TTC549 (cell line): ENCODE data around the gene KCNIP1.

Source experiments
- FAIRE-seq: peaks from 2 replicates; lab custom pipeline; 2012; peaks lifted over from hg19 to GRCh38; lab: Jason Lieb, UNC

Gene KCNIP1

DNA sequence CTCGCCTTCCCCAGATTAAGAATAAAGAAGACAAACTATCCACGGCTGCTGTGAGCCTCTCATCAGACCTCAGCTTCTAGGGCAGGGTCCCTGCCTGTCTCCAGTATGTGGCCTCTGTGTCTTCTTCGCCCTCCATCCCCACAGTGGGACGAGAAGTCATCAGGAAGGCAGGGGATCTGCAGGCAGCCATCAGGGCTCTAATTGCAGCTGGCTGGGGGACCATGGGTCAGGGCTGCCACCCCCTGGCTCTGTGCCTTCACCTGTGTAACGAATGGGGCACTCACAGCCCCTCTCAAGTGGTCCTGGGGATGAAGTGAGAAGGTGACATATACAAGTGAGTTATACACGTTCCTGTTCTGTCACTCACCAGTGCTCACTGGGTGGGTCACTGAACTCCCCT lies 139.8 kb downstream of the KCNIP1 start:
- no peak for FAIRE-seq

DNA sequence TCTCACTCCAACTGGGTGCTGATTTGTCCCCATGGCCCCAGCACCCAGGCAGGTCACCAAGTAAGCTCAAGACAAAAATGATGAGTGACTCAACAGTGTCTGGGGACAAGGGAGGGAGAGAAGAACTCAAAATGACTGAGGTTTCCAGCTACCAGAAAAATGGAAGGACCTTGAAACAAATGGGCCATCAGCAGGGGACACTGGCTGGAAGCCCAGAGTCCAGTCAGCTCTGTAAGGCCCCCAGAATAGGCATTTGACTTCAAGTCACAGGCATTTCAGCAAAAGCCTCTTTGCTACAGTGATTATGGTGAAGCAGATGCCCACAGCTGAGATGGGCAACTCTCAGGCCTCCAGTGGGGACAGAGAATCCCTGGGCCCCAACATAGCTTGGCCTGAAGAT lies 140.7 kb downstream of the KCNIP1 start:
- FAIRE-seq, result no peak

DNA sequence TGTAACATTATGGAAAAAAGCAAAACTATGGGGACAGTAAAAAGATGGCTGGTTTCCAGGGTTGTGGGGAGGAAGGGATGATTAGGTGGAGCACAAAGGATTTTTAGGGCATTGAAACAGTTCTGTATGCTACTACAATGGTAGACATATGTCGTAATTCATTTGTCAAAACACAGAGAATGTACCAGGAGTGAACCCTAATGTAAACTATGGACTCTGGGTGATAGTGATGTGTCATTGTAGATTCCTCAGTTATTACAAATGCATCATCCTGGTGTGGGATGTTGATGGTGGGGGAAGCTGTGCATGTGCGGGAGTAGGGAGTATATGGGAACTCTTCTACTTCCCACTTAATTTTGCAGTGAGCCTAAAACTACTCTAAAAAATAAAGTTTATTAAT lies 144.7 kb downstream of the KCNIP1 start:
- no peak for FAIRE-seq

DNA sequence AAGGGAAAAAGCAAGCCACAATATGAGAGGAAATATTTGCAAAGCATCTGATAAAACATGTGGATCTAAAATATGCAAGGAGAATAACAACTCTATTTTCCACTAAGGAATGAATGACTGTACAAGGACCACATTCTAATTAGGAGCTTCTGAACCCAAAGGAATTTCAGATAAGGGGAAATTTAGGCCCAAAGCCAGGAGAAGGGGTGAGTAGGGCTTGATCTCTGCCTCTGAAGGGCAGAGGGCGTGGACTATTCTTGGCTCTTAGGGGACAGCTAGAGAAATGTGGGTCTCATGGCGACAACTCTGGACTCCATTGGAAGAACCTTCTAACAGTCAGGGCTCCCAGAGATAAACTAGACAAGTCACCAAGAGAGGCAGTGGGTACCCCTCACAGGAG lies 147.0 kb downstream of the KCNIP1 start:
- no peak for FAIRE-seq

DNA sequence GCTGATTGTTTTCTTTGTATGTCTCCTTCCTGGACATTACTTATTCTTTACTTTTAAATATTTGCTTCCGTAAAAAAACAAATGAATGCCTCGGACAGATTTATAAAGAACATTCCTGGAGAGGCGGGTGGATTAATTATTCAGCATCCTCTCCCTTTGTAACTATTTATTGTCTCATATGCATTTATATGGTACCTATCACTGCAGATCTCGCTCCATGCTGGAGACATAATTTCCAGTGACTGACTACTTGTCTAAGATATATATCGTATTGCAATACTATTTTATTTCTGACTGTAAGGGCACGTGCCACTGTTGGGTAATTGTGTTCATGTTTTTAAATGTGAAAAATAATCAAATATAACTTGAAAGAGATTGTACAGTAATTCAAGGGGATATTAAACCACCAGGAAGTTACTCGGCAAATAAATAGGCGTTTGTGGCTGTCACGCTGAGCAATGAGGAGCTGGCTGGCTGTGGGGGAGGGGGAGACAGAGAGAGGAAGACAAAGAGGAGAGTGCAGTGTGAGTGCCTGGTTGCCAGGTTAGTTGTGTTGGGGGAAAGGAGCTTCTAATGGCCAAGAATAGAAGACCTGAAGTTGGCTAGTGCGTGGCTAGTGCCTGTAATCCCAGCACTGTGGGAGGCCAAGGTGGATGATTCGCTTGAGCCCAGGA lies 147.9 kb downstream of the KCNIP1 start:
- no peak for FAIRE-seq

DNA sequence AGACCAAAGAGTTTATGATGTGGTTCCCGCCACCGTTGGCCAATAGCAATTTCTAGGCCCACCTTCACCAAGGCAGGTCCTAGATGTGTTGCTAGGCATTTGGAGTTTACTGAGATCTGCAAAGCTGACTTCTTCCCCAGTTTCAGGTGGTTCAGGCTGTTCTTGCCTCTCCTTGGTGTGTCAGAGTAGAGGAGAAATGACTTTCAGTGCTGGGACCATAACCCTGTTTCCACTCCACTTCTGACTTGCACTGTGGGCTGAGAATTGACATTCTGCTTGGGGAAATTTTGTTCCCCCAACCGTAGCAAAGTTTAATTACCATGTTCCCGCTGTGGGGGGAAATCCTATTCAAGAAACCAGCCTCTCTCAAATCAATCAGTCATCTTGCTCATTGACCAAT lies 151.7 kb downstream of the KCNIP1 start:
- FAIRE-seq, result no peak

DNA sequence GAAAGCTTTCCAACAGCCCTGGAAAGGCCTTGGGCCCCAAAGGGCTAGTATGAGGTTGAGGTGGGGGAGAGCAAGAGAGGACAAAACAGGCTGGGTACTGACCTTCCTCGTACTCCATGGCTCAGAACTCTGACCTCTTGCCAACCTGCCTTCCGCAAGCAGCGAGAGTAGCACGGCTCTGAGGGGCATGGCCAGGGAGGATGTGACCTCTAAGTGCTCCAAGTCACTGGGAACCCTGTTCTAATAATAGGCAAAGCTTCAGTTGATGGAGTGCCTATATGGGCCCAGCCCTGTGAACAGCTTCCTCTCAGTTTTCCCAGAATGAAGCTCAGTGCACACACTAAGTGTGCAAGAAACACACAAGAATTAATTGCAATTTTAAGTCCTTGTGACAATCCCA lies 152.1 kb downstream of the KCNIP1 start:
- no peak for FAIRE-seq

DNA sequence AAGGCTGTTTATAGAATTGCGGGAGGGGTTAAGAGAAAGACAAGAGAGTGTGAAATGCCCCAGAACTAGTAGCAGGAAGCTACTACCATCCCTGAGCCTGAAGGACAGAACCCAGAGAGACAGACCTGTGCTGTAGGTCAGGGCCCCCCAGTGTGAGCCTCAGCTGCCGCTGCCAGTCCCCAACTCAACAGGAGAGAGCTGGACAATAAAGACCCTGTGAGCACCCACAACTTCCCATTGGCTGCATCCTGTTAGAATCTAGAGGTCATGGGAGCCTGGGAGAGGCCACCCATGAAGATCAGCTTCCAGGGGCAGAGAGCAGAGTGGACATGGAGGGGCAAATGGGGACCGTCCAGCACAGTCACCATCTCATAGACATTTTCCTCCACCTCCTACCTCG lies 152.5 kb downstream of the KCNIP1 start:
- no peak for FAIRE-seq

DNA sequence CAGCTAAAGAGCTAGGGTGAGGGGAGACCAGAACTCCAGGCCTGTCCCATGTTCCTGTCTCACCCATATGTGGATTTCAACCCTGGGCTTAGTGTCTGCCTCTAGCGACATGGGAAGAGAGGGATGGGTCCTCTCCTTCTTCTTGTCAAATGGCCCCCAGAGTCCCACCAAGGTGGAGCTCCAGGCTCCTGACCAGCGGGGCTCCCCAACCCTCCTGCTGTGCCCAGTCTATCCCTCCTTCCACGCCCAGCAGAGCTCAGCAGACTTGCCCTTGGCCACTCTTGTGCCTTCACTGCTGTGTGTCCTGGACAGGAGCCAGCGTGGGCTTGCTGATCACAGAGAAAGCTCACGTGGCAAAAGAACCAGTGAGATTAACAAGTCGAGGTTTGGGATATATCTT lies 156.7 kb downstream of the KCNIP1 start:
- FAIRE-seq, result no peak

DNA sequence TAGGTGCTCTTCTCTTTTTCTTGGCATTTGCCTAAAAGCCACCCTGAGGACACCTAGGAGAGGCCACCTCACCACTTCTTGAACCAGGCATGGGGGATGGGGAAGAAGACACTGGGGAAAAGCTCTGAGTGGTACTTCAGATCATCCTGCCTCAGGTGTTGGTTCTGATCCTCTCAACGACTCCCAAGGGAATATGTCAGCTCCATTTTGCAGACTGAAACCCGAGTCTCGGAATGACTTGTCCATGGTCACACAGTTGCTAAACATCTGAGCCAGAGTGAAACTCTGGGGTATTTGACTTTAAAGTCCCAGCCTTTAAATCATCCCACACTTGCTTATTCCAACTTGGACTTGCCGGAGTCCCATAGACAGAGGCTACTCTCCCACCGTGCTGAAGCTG lies 159.1 kb downstream of the KCNIP1 start:
- no peak for FAIRE-seq

DNA sequence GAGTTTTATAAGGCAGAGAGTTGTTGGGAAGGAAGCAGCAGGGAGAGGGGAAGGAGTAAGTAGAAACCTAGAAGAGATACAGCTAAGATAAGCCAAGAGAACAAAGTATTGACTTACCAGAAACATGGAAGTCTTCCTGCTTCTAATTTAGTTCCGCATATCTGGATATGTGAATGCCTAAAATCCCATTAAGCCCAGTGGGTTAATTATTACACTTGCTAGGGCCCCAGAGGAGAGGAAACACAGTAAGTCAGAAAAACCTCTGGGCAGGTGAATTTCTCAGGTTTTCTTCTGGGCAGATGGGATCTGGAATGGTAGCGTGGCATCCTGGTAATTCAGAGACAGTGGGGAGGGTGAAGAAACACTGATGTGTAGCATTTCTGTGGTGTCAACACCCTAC lies 175.0 kb downstream of the KCNIP1 start:
- FAIRE-seq, result no peak

DNA sequence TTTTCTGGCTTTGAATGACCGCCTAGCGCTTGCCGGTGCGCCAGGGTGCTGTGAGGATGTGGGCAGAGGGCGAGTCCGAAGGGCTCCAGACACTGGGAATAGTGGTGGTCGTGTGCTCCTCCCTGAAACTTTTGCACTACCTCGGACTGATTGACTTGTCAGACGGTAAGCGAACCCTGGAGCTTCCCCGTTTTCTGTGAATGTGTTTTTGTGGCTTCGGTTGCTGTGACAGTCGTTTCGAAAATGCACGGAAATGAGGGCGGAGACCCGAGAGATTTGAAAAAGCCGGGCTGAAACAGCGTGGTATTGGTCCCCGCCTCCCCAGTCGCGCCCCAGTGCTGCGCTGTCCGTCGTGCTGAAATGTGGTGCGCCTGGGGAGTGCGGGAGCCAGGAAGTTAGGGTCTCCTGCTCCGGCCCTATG lies 177.2 kb downstream of the KCNIP1 start:
- no peak for FAIRE-seq

DNA sequence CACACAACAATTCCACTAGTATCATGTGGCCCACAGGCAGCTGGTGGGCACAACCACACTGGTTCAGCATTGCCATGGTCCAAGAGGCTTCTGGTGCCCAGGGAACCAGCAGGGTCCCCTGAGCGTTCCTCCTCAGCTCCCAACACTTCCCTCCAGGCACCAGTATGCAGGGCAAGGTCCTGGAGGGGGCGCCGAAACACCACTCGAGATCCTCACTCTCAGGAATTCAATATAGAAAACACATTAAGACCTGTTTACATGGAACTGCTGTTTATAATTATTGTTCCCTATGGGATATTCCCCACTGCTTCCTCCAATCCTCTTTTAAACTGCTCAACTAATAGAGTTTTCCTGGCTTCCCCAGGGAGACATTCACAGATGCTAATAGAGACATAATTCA lies 187.8 kb downstream of the KCNIP1 start:
- FAIRE-seq, result no peak

DNA sequence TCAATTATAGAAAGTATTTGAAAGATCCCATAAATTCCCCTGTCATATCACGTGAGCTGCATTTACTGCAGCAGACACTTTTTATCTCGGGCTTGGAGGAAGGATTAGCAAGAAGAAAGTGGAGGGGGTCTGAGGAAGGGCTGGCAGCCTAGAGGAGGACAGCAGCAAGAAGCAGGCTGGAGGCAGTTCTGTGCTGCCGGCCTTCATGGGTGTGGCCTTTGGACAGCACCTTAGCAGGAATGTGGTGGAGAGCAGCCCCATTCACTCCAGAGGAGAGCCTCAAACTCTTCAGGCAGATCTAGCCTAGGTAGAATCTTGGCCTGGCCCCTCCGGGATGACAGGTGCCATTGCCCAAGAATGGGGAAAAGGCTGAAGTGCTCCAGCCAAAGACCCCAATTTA lies 189.9 kb downstream of the KCNIP1 start:
- no peak for FAIRE-seq

DNA sequence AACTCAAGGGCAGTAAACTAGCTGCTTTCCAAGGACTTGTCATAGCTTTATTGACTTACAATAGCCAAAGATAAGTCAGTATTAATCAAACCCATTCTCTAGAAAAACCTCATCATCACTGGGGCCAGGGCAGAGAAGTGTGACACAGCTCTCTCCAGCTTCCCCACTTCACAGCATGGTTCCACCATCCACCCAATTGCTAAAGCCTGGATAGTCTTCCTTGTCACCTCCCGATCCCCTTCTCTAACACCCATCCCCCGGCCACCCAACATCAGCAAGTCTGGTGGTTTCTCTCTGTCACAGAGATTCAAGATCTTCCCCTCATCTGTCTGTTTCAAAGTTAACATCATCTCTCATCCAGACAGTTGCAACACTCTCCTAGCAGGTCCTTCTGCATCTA lies 191.1 kb downstream of the KCNIP1 start:
- FAIRE-seq, result no peak

DNA sequence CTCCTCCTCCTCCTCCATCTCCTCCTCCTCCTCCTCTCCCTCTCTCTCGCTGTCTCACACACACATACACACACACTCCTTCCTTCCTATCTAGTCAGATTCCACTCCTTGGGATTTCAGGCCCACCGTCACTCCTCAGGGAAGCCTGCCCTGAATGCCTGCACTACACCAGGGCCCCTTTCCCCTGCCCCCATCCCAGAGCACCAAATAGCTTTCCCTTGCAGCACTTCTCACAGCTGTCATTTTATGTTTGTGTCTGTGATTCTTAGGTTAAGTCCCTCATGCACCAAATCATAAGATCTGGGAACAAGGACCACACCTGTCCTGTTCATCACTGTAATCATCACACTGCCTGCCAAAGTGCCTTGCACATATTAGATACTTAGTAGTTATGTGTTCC lies 193.2 kb downstream of the KCNIP1 start:
- FAIRE-seq, result no peak

DNA sequence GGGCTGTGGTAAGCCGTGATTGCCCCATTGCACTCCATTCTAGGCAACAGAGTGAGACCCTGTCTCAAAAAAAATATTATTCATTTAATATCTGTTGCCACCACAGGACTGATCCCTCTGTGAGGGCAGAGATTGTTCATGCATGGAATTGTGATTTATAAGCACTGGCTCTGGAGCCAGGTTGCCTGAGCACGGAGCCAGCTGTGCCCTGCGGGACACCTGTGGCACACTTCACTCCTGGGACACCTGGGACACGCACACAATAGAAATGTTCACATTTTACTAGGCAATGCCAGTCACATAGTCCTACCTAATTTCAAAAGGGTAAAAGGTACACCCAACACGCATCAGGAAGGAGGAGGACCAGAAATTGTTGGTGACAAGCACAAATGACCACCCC lies 196.7 kb downstream of the KCNIP1 start:
- FAIRE-seq, result no peak

DNA sequence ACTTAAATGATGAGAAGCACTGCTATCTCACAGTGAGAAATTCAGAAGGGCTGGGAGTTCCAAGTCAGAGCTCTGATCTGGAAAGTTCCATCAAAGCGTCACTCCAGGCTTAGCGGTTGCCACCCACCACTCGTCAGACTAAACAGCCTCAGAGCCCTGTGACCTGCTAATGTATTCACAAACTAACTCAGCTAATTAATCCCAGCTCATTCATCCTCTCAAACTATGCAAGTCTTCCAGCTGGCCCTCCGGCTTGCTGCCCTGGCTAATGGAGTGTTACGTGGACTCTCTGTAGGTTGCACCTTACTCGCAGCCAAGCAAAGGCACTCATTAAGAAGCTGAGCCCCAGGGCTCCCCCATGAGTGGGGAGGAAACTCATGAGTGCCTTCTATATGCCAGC lies 197.5 kb downstream of the KCNIP1 start:
- no peak for FAIRE-seq

DNA sequence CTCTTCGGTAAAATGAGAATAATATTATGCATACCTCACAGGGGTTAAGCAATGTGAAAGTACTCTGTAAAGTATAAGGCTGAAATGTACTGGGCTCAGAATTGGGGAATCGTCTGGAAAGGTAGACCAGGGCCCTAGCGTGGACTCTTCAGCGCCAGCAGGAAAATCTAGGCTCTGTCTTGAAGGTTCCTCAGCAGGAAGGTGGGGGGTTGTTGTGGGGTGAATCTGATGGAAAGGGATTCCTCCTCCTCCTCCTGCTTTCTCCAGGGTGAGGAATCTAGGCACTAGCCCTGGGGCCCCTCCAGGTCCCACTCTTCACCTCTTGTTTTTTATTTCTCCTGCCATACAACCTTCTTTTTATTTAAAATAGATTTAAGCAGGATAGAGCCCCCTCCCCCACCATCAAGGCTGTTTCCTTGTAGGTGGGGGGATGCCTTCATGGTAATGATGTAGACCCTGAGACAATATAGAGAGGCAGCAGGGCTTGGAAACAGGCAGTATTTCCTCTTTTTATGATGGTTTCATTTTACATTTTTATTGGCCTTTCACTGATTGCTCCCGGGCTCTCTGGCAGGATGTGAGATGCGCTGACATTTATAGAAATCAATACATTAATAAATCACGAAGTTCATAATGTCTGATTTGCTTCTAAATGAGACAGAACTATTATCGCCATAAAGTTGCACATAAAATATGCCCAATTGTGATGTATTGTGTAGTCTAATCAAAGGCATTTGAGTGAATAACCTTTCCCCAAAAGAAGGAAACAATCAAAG lies 200.8 kb downstream of the KCNIP1 start:
- no peak for FAIRE-seq

DNA sequence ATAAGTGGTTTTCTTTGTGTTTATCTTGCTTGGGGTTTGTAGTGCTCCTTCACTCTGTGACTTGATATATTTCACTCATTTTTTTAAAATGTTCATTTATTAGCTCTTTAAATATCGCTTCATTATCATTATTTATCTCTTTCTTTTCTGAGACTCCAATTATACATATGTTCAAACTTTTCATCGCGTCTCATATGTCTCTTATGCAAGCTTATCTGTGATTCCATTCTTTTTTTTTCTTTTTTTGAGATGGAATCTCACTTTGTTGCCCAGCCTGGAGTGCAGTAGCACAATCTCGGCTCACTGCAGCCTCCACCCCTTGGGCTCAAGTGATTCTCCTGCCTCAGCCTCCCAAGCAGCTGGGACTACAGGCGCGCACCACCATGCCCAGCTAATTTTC lies 205.8 kb downstream of the KCNIP1 start:
- FAIRE-seq, result no peak

DNA sequence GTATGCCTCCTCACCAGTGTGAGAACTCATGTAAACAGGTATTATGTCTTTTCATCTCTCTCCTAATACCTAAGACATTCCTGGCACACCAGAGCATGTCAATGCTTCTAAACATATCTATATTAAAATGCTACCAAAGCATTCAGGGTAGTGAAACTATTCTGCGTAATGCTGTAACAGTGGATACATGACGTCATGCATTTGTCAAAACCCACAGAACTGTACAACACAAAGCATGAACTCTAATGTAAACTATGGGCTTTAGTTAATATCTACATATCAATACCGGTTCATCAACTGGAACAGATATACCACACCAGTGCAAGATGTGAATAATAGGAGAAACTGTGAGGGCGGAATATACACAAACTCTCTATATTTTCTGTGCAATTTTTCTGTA lies 207.5 kb downstream of the KCNIP1 start:
- FAIRE-seq, result no peak

DNA sequence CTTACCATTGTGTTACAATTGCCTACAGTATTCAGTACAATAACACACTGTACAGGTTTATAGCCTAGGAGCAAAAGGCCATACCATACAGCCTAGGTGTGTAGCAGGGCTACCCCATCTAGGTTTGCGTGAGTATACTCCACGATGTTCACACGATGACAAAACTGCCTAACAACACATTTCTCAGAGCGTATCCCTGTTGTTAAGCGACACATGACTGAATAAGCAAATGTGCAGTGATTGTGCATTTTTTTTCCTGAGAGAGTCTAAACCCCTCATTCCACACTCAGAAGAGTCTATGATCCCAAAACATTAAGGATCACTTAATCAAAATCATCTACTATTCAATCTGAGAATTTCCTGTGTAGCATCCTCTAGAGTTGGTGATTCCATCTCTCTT lies 211.3 kb downstream of the KCNIP1 start:
- no peak for FAIRE-seq

DNA sequence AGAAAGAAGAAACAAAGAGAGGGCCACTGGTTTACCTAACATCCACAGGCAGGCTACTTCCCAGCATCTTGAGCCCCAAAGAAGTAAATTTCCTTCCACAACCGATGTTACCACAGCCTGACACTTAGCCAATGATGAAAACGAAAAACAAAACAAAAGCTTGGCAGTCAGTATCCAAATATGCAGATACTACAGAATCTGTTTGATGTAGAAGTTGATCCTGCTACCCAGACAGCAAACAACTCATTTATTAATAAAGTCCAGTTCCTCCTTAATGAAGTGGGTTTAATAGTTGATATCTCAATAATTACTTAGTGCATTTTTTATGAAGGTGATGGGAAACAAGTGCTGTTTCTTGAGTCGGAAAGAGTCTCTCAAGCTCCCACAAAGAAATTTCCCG lies 212.6 kb downstream of the KCNIP1 start:
- no peak for FAIRE-seq

DNA sequence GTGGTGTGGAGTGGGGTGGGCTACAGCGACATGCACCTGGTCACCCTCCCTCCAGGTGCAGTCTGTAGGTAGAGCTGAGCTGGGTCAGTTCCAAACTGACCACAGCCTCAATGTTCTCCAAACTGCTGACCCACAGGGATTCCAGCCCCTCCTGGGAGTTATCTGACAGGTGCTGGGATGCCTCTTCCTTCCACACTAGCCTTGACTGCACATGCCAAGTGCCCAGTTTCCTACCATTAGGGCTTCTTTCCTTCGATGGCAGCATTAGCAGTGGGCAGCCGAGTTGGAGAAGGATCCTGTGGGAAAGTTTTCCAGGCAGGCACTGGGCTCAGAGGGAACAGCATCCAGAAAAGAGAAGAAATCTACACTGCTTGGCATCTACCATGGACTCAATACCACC lies 215.7 kb downstream of the KCNIP1 start:
- FAIRE-seq, result no peak
